SU-DHL-6 (cell line): ENCODE data around the gene ITPR1.

ENCODE experiments used
- H2AFZ ChIP-seq: fragments of 200-600 bp; sonication (generic); 2 replicates; pipeline ENCODE4 v1.6.1; 2014; ENCODE audit warnings: low read depth, mild to moderate bottlenecking, moderate library complexity, mixed read lengths, antibody characterized with exemption, low read length; ENCODE audit not compliant: severe bottlenecking
- H3F3A ChIP-seq: fragments of 200-600 bp; shearing (Covaris generic); 2 replicates; pipeline ENCODE4 v1.6.0; 2016; ENCODE audit warnings: antibody characterized with exemption, mild to moderate bottlenecking; ENCODE audit not compliant: insufficient read depth
- H3K27ac ChIP-seq: fragments of 200-600 bp; sonication (generic); 2 replicates; pipeline ENCODE4 v1.5.1; 2016; ENCODE audit warnings: low read depth, mild to moderate bottlenecking, low read length, moderate library complexity, mixed read lengths
- H3K27me3 ChIP-seq: fragments of 200-600 bp; sonication (generic), shearing (Covaris generic); 2 replicates; pipeline ENCODE4 v1.6.0; 2014; ENCODE audit warnings: mild to moderate bottlenecking, low read length
- H3K36me3 ChIP-seq: fragments of 200-600 bp; sonication (generic); 2 replicates; pipeline ENCODE4 v1.6.1; 2014; ENCODE audit warnings: mild to moderate bottlenecking, low read length, mixed read lengths
- H3K4me2 ChIP-seq: fragments of 300-600, 200-600 bp; shearing (Covaris generic), sonication (generic); 2 replicates; pipeline ENCODE4 v1.6.0; 2014; ENCODE audit warnings: low read length, low read depth, mild to moderate bottlenecking; ENCODE audit not compliant: poor library complexity, severe bottlenecking
- H3K4me3 ChIP-seq: fragments of 200-600 bp; sonication (generic); 2 replicates; pipeline ENCODE4 v1.5.1; 2014; ENCODE audit warnings: antibody characterized with exemption, low read length, mild to moderate bottlenecking, mixed read lengths; ENCODE audit not compliant: insufficient read depth, poor library complexity, severe bottlenecking
- H3K79me2 ChIP-seq: fragments of 200-600 bp; sonication (generic); 2 replicates; pipeline ENCODE4 v1.6.1; 2014; ENCODE audit warnings: mild to moderate bottlenecking, low read length, moderate library complexity; ENCODE audit not compliant: insufficient read depth
- H3K9ac ChIP-seq: fragments of 200-600 bp; sonication (generic); 2 replicates; pipeline ENCODE4 v1.7.0; 2014; ENCODE audit warnings: mild to moderate bottlenecking, low read length
- H3K9me2 ChIP-seq: fragments of 200-600 bp; sonication (generic); replicated peaks from 2 replicates; pipeline ENCODE4 v1.6.1; 2014; ENCODE audit warnings: low read length; ENCODE audit not compliant: insufficient read depth
- H3K9me3 ChIP-seq: fragments of 200-600 bp; sonication (generic); 2 replicates; pipeline ENCODE4 v1.6.1; 2014; ENCODE audit warnings: low read length, mixed read lengths; ENCODE audit not compliant: insufficient read depth
- H4K20me1 ChIP-seq: fragments of 200-600 bp; sonication (generic); 2 replicates; pipeline ENCODE4 v1.6.1; 2014; ENCODE audit warnings: low read depth, mild to moderate bottlenecking, antibody characterized with exemption, low read length, moderate library complexity, mixed read lengths
- EZH2phosphoT487 ChIP-seq: fragments of 200-600 bp; sonication (generic), shearing (Covaris generic); conservative IDR thresholded peaks from 2 replicates; pipeline ENCODE4 v1.6.1; 2018; ENCODE audit warnings: mild to moderate bottlenecking, antibody characterized with exemption, low read length, moderate library complexity, mixed read lengths
- TF ChIP-seq, protein P1 (sequence below): fragments of 200-600 bp; sonication (generic); IDR thresholded peaks from one replicate; pipeline ENCODE4 v1.5.1; 2017; ENCODE audit warnings: antibody characterized with exemption, mild to moderate bottlenecking, low read length, moderate library complexity; ENCODE audit not compliant: insufficient read depth, poor library complexity, severe bottlenecking

Gene ITPR1

GRCh38 chr3:4601892-4602291, 108.7 kb downstream of the ITPR1 start:
- Histone ChIP-seq H3K79me2 (no peaks in the 10 kb centered on the region), H4K20me1 (no peaks in the 10 kb centered on the region), H3F3A (no peaks in the 10 kb centered on the region), H3K4me3 (no peak overlapping the region), H3K9ac (no peak overlapping the region), H3K27me3 (no peaks in the 10 kb centered on the region), H3K27ac (no peak overlapping the region), H3K36me3 (no peaks in the 10 kb centered on the region), H3K4me2 (no peak overlapping the region), H3K9me3 (no peaks in the 10 kb centered on the region), H3K9me2 (no peaks in the 10 kb centered on the region), H2AFZ (no peak overlapping the region)
- TF ChIP-seq EZH2phosphoT487: no peak

DNA sequence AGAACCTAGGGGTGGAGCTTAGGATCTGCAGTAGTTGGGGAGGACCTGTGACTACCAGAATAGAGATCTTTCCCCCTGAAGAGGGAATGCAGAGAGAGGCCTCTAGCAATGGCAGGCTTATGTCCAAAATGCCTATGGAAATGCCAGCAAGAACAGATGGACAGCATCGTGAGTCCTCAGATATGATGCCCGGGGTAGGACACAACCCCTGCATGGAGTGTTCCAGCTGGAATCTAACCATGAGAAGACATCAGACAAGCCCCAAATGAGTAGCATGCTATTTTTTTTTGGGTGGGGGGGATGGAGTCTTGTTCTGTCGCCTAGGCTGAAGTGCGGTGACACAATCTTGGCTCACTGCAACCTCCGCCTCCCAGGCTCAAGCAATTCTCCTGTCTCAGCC, 111.5 kb downstream of the ITPR1 start:
- no peaks in the 10 kb centered on the region for H3K9me3 ChIP-seq
- TF ChIP-seq, protein P1, sequence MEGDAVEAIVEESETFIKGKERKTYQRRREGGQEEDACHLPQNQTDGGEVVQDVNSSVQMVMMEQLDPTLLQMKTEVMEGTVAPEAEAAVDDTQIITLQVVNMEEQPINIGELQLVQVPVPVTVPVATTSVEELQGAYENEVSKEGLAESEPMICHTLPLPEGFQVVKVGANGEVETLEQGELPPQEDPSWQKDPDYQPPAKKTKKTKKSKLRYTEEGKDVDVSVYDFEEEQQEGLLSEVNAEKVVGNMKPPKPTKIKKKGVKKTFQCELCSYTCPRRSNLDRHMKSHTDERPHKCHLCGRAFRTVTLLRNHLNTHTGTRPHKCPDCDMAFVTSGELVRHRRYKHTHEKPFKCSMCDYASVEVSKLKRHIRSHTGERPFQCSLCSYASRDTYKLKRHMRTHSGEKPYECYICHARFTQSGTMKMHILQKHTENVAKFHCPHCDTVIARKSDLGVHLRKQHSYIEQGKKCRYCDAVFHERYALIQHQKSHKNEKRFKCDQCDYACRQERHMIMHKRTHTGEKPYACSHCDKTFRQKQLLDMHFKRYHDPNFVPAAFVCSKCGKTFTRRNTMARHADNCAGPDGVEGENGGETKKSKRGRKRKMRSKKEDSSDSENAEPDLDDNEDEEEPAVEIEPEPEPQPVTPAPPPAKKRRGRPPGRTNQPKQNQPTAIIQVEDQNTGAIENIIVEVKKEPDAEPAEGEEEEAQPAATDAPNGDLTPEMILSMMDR: no peak
- no peak for TF ChIP-seq EZH2phosphoT487
- H3K79me2 ChIP-seq: no peaks in the 10 kb centered on the region
- no peaks in the 10 kb centered on the region for H3F3A ChIP-seq
- H3K9me2 ChIP-seq: no peaks in the 10 kb centered on the region
- H3K4me2 ChIP-seq: no peak overlapping the region
- H3K36me3 ChIP-seq: no peaks in the 10 kb centered on the region
- no peak overlapping the region for H3K4me3 ChIP-seq
- H2AFZ ChIP-seq: no peak overlapping the region
- H3K27ac ChIP-seq: no peak overlapping the region
- no peaks in the 10 kb centered on the region for H4K20me1 ChIP-seq
- H3K27me3 ChIP-seq: no peaks in the 10 kb centered on the region
- no peak overlapping the region for H3K9ac ChIP-seq

GRCh38 chr3:4606911-4607310, 113.8 kb downstream of the ITPR1 start:
- Histone ChIP-seq H3K9me2 (no peaks in the 10 kb centered on the region), H3K27ac (no peak overlapping the region), H3F3A (no peaks in the 10 kb centered on the region), H3K27me3 (no peaks in the 10 kb centered on the region), H3K79me2 (no peaks in the 10 kb centered on the region), H3K9ac (no peak overlapping the region), H3K9me3 (no peaks in the 10 kb centered on the region), H4K20me1 (no peaks in the 10 kb centered on the region), H3K36me3 (no peaks in the 10 kb centered on the region), H2AFZ (no peak overlapping the region), H3K4me3 (no peak overlapping the region), H3K4me2 (no peak overlapping the region)
- TF ChIP-seq, protein P1: no peak
- TF ChIP-seq EZH2phosphoT487: no peak

GRCh38 chr3:4613366-4613765, 120.2 kb downstream of the ITPR1 start:
- Histone ChIP-seq H3K9me3 (no peaks in the 10 kb centered on the region), H3K9me2 (no peaks in the 10 kb centered on the region), H3K27me3 (no peaks in the 10 kb centered on the region), H3K9ac (no peak overlapping the region), H2AFZ (no peak overlapping the region), H3K27ac (no peak overlapping the region), H3K4me2 (no peak overlapping the region), H3K36me3 (no peaks in the 10 kb centered on the region), H4K20me1 (no peaks in the 10 kb centered on the region), H3K79me2 (no peaks in the 10 kb centered on the region), H3K4me3 (no peak overlapping the region), H3F3A (no peaks in the 10 kb centered on the region)
- TF ChIP-seq, protein P1: no peak
- no peak for TF ChIP-seq EZH2phosphoT487
